GM21723 (cell line): ENCODE results near the gene DPYSL4.
A peak's percentile ranks its signal among the peaks of the same experiment; 100 is the strongest.
"Not testable (repeated sequence)": the region's sequence is repeated elsewhere in the genome, so short reads cannot be mapped to it uniquely, and the experiment has no call there.

Source experiments
- ATAC-seq: cut with Tn5 transposase; IDR thresholded peaks from one replicate; pipeline ENCODE4 v1.9.1; 2021; ENCODE audit warnings: mild to moderate bottlenecking, moderate library complexity; ENCODE audit not compliant: unreplicated experiment

DPYSL4 gene

DNA sequence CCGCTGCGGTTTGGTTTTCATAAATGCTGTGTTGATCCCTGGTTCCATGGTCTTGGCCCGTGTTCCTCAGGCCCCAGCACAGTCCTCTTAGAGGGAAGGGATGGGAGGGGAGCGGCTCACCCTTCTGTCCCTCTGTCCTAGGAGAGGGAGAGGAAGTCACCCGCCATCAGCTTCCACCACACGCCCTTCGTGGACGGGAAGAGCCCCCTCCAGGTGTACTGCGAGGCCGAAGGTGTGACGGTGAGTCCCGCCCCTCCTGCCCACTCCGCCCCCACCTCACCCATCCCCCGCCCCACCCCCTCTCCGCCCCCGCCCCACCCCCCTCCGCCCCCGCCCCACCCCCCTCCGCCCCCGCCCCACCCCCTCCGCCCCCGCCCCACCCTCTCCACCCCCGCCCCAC lies 37.5 kb upstream of the DPYSL4 start:
- no peak for ATAC-seq

DNA sequence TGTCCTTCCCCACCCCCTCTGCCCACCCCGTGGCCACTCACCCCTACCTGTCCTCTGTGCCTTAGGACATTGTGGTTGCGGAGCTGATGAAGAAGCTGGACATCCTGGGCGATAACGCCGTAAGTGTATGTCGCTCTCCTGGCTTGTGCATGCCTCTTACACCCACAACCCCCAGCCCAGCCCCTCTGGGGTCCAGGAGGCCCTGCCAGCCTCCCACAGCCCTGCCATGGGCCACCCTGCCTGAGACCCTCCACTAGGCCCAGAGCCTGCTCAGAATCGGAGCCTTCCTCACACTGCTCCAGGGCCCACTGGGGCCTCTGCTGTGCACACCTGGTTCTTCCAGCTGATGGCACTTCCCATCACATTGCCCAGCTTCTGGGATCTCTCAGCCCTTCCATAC lies 36.8 kb upstream of the DPYSL4 start:
- ATAC-seq: no peak

DNA sequence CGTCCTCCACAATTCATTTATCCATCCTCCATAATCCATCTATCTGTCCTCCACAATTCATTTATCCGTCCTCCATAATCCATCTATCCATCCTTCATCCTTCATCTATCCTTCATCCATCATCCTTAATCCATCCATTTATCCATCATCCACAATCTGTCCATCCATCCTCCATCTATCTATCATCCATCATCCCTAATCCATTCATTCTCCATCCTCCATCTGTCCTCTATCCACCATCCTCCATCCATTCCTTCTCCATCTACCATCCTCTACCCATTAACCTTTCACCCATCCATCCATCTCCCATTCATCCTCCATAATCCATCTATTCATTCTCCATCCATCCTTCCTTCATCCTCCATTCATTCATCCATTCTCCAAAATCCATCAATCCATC lies 36.0 kb upstream of the DPYSL4 start:
- ATAC-seq: no peak

DNA sequence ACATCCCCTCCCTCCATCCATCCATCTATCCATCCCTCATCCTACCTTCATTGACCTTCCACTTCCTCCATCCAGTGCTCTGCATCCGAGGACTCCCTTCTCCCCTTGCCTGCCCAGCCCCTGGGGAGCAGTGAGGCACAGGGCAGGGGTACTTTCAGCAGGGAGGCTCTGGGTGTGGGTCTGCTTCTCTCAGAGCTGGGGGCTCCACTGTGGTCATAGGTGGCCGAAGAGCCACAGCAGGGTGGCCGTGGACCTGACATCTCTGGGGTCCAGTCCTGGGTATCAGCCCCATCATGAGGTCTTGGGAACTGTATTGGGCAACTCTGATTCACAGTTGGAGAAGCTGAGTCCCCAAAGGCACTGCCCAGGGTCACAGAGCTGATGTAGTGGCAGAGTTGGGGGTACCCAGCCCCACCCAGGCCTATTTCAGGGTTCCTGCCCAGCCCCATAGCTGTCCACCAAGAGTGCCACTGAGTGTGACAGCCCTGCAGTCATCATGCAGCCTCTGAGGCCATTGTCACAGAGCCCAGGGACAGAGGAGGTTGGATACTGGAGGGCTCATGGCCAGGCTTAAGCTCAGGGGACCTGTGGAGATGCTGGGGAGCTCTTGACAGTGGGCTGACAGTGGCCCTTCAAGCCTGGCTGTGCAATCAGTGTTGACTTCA lies 35.3 kb upstream of the DPYSL4 start:
- ATAC-seq: no peak

DNA sequence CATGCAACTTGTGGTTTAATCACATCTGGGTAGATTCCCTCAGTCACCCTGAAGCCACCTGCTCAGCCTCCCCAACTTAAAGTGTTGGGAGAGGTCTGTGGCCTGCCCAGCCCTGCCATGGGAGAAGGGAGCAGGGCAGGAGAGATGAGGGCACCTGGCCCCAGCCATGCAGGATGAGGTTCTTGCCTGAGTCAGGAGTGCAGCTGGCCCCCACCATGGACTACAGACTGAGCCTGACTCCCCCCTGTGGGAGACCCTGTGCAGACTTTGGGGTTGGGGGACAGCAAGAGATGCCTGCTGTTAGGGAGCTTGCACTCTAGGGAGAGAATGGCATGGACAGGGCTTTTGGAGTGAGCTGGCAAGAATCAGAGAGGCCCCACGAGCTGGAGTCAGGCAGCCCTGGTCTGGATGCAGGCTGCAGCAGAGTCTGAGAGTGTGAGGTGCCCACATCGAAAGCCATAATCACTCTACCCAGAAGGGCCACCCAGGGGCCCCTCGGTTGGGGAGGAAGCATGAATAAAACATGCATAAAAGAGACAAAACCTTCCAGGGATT lies 34.7 kb upstream of the DPYSL4 start:
- no peak for ATAC-seq

DNA sequence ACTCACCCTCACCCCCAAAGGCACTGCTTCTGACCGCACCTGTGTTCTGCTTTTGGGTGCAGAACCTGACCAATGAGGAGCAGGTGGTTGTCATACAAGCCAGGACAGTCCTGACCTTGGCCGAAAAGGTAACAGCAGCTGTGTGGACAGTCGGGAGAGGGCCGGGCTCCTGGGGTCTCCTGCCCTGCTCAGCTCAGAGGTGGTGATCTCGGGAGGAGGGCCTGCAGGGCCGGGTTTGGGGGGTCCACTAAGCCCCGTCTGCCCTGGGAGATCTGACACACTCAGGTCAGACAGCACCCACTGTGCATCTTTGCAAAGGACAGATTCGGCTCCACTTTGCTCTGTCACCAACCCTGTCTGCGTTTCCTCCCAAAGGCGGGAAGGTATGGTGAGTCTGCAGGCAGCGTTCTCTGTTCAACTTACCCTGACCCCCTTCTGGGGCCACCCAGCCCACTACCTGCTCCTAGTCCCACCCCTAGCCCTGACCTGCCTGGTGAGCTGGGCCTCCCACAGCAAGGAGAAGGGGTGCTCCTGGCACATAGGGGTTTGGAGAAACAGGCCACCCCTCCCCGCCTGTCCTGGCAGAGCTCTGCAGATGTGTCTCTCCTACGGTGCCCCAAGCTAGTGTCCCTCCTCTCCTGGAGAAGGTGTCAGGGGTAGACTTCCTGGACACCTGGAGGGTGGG lies 33.7 kb upstream of the DPYSL4 start:
- ATAC-seq: no peak

DNA sequence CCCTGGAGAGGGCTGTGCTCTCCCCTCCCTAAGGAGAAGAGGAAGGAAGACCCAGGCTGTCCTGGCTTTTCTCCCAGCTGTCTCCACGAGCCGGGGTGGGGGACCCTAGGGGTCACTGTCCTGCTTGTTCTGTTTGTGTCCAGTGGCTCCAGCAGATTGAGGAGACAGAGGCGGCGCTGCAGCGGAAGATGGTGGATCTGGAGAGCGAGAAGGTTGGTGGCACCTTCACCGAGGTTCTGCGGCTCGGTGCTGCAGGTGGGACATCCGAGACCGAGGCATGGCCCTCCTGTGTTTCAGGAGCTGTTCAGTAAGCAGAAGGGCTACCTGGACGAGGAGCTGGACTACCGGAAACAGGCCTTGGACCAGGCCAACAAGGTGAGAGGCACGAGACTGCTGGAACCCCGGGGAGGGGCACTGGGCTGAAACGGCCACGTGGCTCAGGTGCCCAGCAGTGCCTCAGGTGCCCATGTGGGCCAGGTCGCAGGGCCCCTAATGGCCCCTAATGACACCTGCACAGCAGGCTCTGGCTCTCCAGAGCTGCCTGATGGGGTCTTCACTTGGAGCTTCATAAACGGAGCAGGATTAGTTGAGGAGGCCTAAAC lies 33.0 kb upstream of the DPYSL4 start:
- ATAC-seq: no peak

DNA sequence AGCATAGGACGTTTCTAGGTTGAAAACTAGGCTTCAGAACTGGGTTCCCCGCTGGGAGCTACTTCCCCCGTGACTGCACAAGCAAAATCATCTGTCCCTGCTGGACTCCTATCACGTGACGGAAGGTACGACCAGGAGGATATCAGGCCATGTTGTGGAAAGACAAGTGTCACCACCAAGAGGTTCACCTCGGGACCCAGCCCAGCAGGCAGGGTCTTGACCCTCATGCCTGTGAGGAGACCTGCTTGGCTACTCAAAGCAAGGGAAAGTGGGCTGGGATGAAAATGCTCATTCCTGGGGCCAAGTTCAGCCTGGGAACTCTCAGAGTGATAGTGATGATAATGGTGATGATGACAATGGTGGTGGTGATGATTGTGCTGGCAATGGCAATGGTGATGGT lies 32.3 kb upstream of the DPYSL4 start:
- ATAC-seq: no peak

DNA sequence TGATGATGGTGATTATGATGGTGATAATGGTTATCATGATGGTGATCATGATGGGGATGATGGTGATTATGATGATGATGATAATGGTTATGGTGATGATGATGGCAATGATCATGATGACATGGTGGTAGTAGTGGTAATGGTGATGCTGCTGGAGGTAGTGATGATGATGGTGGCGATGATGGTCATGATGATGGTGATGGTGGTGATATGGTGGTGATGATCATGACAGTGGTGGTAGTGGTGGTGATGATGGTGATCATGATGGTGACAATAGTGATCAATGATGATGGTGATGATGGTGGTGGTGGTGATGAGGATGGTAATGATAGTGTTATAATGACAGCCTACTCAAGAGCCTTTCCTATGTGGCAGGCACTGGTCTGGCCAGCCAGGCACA lies 31.8 kb upstream of the DPYSL4 start:
- ATAC-seq: no peak

DNA sequence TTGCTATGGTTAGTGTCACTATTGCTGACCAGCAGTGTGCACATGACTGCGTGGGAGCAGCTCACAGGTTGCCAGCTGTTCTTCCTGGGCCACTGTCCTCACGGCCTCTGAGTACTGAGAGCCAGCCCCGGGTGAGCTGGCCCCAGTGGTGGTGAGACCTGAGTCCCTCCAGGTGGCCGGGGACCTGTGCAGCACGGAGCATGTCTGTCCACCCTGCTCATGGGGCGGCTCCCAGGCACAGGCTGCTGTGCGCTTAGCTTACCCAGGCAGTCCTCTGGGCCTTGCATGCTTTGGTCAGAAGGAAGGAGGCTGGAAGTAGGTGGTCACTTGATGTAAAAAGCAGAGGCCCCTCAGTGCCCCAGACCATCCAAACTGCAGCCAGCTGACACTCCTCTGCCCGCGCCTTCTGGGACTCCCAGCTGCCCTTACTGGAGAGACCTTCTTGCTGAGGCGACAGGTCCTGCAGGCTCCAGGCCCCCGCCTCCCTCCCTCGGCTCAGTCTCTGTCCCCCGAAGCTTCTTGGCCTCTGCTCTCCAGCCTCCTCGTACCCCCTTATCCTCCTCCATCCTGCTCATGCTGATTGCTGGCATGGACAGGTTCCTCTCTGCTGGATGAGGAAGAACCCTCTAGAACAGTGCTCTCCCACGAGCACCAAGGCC lies 30.9 kb upstream of the DPYSL4 start:
- no peak for ATAC-seq

DNA sequence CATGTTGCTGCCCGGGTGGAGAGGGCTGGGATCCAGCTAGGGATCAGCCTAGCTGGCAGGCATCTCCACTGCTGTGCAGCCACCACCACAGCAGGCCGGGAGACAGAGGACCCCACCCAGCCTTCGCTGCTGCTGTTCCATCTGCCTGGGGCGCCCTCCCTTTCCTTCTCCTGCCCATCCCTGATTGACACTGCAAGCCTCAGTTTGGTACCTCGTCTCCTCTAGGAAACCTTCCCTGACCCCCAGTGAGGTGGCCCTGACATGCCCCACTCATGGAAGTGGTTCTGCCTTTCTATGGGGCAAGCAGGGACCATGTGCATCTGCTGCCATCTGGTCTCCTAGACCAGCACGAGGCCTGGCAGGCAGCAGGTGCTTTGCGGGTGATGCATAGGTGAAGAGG lies 30.4 kb upstream of the DPYSL4 start:
- no peak for ATAC-seq

DNA sequence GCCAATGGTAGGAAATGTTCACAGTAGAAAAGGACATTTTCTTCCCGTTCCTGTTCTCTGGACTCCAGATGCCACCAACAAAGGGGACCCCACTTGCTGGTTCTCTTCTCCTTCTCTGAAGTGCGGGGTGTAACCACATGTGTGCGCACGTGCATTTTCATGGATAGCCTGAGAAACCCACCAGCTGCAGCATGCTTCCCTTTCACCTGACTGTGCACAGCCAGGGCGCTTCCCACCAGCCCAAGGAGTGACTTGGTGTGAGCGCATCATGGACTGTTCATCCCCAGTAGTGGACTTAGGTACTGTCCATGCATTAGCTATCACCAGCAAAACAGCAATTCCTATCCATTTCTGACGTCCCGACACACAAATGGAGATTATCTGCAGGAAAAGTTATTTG lies 29.6 kb upstream of the DPYSL4 start:
- ATAC-seq: no peak

DNA sequence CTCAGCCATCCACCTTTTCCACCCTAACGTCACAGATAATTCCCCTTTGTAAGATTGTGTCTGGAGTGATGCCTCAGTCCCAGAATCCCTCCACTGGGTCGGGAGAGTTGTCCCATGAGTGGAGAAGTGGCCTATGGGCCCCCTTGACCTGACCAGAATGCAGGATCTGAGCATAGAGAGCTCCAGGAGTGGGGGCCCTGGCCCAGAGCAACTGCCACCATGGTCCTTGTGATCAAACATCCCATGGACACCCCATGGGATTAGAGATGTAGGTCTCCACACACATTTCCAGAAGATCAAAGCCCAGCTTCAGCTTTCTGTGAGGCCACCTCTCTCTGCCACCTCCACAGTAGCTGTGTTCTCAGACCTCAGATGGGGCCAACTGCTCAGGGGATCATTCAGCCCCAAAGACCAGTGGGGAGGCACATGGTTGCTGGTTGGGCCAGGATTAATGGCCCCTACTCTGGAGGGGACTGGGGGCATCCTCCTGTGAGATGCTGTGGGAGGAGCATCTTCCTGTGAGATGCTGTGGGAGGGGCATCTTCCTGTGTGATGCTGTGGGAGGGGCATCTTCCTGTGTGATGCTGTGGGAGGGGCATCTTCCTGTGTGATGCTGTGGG lies 28.5 kb upstream of the DPYSL4 start:
- ATAC-seq: no peak

DNA sequence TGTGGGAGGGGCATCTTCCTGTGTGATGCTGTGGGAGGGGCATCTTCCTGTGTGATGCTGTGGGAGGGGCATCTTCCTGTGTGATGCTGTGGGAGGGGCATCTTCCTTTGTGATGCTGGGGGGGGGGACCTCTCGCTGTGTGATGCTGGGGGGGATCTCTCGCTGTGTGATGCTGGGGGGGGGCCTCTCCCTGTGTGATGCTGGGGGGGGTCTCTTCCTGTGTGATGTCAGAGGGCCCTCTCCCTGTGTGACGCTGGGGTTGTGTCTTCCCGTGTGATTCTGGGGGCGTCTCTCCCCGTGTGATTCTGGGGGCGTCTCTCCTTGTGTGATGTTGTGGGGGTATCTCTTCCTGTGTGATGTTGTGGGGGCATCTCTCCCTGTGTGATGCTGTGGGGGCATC lies 27.9 kb upstream of the DPYSL4 start:
- no peak for ATAC-seq

DNA sequence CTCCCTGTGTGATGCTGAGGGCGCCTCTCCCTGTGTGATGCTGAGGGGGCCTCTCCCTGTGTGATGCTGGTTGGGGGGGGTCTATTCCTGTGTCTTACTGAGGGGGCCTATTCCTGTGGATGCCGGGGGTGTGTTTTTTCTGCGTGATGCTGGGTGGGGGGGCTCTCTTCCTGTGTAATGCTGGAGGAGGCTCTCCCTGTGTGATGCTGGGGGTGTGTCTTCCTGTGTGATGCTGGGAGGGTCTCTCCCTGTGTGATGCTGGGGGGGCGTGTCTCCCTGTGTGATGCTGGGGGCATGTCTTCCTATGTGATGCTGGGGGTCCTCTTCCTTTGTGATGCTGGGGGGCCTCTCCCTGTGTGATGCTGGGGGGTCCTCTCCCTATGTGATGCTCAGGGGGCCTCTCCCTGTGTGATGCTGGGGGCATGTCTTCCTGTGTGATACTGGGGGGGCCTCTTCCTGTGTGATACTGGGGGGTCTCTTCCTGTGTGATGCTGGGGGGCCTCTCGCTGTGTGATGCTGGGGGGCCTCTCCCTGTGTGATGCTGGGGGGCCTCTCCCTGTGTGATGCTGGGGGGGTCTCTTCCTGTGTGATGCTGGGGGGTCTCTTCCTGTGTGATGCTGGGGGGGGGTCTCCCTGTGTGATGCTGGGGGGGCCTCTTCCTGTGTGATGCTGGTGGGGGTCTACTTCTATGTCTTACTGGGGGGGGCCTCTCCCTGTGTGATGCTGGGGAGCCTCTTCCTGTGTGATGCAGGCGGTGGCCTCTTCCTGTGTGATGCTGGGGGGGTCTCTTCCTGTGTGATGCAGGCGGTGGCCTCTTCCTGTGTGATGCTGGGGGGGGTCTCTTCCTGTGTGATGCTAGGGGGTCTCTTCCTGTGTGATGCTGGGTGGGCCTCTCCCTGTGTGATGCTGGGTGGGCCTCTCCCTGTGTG lies 27.2 kb upstream of the DPYSL4 start:
- not testable (repeated sequence) for ATAC-seq

DNA sequence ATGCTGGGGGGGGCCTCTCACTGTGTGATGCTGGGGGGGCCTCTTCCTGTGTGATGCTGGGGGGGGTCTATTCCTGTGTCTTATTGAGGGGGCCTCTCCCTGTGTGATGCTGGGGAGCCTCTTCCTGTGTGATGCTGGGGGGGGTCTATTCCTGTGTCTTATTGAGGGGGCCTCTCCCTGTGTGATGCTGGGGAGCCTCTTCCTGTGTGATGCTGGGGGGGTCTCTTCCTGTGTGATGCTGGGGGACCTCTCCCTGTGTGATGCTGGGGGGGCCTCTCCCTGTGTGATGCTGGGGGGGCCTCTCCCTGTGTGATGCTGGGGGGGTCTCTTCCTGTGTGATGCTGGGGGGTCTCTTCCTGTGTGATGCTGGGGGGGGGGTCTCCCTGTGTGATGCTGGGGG lies 26.5 kb upstream of the DPYSL4 start:
- ATAC-seq: not testable (repeated sequence)

DNA sequence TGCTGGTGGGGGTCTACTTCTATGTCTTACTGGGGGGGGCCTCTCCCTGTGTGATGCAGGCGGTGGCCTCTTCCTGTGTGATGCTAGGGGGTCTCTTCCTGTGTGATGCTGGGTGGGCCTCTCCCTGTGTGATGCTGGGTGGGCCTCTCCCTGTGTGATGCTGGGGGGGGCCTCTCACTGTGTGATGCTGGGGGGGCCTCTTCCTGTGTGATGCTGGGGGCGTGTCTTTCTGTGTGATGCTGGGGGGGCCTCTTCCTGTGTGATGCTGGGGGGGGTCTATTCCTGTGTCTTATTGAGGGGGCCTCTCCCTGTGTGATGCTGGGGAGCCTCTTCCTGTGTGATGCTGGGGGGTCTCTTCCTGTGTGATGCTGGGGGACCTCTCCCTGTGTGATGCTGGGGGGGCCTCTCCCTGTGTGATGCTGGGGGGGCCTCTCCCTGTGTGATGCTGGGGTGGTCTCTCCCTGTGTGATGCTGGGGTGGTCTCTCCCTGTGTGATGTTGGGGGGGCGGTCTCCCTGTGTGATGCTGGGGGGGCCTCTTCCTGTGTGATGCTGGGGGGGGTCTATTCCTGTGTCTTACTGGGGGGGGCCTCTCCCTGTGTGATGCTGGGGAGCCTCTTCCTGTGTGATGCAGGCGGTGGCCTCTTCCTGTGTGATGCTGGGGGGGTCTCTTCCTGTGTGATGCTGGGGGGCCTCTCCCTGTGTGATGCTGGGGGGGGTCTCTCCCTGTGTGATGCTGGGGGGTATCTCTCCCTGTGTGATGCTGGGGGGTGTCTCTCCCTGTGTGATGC lies 25.7 kb upstream of the DPYSL4 start:
- ATAC-seq: not testable (repeated sequence)

DNA sequence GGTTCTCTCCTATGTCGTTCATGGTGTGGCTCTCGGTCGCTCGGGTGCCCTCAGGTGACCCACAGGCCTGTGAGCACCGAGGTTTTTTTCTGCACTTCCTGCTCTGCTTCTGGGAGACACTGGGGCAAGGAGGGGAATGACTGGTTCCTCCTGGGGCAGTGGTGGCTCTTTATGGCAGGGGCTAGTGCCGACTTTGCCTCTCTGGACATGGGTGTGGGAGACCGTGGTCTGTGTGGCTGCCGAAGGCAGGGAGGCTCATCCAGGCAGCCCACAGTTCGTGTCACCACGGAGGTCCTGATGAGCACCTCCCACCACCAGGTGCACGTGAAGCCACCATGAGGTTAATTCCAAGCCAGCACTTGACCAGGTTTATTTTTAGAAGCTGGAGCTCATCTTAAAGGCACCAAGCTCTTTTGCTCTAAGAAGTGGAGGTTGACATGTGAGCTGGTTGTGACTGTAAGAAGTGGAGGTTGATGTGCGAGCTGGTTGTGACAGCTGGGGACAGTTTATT lies 24.7 kb upstream of the DPYSL4 start:
- peak; percentile 58 for ATAC-seq
